NCI-H526 treated with DMSO at 0.1 percent for 48 hours (cell line): ENCODE data around the gene RAD18.

Experiments used
- DNase-seq: peaks from one replicate; lab custom pipeline; 2025; lab: John Stamatoyannopoulos, UW

RAD18 gene

DNA sequence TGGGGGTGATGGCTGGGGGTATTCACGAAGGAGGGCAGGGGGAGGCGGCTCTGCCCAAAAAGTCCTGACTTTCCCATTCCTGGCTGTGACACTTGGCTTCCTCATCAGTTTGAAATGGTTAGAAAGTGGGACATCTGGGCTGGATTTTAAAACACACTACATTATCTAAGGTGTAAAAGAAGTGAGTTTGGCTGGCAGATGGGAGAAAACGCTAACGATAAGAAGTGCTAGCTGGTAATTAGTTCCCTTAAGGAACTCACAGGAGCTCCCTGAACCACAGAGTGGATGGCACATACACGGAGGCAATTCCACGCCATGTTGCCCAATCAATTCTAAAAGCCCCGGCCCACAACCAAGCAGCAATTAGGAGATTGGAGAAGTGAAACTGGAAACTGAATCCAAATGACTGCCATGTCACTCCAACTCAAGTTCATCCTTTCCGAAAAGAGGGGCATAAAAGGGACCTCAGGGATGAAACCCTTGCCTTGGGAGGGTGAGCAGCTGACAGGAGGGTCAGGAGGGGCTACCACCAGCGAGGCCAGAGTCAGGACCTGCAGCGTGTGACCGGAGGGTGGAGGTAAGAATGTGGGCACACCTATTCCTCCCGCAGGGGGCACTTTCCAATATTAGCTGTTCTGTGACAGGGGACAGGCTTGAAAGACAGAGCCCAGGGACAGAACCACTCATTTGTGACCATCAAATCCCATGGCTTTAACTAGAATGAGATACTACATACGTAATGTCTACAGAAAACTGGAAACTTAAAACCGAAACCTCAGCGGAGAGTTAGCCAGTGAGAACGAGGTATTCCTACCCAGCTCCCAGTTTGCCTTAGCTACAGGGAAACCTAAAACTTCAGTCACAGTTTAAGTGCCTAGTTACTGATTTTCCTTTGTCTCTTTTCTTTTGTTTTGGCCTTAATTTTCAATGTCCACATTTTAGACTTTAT lies 98.6 kb downstream of the RAD18 start:
- no peak for DNase-seq

DNA sequence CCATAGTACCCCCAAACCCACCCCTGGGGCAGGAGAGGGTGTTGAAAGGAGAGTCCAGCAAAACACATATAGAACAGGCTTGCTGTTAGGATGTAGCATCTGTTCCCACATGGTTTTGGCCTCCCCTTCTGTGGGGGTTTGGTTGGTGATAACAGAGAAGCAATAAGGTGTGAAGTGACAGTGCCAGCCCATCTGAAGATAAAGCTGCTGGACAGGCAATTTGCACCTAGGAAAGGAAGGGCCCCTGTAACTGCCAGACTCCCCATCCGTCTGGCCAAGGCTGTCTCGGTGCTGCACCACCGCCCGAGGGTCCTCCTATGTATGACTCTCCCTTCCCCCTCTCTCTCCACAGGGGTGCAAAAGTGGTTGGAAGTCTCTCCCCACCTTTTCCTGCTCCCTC lies 99.4 kb downstream of the RAD18 start:
- no peak for DNase-seq

DNA sequence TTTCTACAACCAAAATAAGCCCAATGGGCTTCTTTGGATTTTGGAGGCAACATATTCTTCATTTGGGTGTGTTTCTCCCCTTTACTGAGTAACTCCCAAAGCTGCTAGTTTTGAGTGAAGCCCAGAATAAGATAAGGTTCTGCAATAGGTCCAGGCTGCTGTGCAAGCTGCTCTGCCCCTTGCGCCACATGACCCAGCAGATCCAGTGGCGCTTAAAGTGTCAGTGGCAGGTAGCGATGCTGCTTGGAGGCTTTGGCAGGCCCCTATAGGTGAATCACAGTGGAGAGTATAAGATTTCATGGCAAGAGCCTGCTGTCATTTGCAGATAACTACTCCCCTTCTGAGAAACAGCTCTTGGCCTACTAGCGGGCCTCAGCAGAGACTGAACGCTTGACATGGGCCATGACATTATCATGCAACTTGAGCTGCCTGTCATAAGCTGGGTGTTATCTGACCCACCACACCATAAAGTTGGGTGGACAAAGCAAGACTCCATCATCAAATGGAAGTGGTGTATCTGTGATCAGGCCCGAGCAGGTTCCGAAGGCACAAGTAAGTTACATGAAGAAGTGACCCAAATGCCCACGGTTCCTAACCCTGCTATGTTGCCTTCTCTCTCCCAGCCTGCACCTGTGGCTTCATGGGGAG lies 105.4 kb downstream of the RAD18 start:
- no peak for DNase-seq

DNA sequence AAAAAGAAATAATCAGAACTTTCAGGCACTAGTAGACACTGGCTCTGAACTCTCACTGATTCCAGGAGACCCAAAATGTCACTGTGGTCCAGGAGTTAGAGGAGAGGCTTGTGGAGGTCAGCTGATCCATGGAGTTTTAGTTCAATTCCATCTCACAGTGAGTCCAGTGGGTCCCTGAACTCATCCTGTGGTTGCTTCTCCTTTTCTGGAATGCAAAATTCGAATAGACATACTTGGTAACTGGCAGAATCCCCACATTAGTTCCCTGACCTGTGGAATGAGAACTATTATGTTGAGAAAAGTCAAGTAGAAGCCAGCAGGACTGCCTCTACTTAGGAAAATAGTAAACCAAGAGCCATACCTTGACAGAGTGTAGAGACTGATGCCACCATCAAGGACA lies 106.6 kb downstream of the RAD18 start:
- no peak for DNase-seq

DNA sequence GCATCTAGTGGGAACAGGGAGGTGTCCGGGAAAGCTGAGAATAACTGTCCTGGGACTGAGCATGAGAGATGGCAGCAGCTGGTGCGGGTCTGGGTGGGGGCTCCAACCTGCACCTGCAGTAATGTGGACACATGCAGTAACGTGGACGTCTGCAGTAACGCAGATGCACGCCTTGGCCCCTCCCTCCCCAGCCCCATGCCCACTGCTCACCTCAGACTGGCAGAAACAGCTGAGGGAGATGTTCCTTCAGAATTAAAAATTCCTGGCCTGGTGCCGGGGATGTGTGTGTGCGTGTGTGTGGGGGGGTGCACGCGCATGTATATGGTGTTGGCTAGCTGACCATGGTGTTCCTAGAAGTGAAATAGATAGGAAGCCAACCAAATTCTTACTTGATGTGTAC lies 107.2 kb downstream of the RAD18 start:
- DNase-seq: no peak

DNA sequence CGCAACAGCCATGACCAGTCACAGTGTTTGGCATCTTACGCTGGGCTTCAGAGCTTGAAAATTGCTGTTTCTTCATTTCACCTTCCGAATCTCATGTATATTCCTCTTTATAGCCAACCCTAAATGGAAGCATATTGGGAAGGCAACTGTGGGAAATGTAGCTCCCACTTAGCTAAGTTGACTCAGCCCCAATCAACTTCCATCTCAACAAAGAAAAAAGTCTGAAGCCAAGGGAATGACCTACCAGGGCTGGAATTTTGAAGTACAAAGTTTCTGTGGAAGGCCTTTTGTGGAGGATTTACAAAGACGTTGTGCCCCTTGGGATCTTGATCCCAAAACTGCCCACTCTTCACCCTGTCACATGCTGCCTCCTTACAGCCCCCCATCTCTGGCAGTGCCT lies 108.6 kb downstream of the RAD18 start:
- no peak for DNase-seq

DNA sequence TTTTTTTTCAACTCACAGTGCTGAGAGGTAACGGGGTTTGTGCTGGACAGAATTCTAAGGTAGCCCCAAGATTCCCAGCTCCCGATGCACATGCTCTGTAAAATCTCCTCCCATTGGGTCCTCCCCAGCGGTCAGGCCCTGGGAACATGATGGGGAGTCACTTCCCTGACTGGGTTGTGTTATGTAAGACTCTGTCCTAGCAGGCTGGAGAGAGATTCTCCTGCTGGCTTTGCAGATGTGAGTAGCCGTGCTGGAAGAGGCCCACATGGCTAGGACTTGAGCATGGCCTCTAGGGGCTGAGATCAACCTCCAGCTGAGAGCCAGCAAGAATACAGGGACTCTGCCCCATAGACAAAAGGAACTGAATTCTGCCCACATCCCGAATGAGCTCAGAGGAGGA lies 110.2 kb downstream of the RAD18 start:
- DNase-seq: no peak

DNA sequence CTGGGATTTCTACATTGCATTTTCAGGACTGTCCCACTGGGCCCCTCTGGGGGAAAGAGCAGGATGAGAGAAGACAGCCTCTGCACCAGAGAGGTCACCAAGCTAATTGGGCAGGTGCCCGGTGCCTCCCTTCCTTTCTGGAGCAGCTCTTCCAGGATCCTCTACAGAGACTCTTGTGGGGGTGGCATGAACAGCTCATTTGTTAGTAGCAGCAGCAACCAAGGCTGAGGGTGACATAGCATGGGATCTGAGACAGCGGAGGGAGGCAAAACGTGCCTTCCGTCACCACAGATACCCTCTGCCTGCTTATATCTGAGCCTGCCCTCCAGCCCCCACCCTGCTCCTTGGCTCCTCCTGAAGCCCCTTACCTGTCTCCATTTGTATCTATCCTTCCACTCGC lies 110.8 kb downstream of the RAD18 start:
- no peak for DNase-seq

DNA sequence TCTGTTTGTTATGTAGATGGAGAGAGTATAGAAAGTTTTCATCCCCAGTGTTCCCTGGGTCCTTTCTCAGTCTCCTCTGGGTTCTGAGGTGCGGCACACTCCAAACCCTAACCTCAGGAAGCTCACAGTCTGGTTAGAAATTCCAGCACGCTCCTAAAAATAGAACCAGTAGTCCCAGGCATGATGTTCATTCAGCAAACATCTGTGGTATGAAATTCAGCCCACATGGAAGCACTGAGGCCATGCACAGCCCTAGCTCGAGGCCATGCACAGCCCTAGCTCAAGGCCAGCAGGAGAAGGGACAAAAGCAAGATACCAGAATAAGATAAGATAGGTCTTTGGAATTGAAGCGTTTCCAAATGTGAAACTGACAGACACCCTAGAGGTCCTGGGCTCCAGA lies 111.6 kb downstream of the RAD18 start:
- DNase-seq: no peak

DNA sequence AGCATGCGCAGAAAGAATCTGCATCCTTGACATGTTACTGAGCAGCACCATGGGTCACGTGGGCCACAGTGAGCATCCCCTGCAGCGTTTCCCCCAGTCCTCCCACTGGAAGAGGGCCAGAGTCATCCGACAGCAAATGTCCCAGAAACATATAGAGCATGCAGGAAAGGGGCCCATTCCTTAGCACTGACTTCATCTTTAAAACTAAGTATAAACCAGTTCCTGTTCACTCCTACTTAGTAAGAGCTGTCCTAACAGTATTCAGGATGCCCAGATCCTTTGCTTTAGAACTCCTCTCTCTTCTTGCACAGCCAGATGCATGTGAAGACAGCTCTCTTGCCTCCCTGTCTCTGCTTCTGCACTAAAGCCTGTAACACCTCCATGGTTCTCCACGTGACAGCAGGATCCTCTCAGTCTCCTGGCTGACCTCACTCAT lies 114.6 kb downstream of the RAD18 start:
- no peak for DNase-seq

DNA sequence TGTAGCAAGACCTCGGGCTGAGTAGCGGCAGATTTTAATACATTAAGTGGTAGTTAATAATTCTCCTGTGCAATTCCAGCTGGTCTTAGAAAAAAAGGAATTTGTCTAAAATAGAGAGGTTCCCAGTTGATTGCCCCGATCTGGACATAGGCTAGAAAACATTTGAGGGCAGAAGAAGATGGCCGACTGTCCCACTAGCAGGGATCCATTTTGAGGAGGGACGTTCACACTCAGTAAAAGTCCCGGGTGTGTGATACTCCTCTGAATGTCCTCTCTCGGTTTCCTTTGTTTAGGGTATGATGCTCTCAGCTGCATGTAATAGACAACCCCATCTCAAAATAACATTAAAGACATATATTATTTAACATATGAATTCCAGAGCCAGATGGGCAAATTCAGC lies 116.0 kb downstream of the RAD18 start:
- DNase-seq: no peak

DNA sequence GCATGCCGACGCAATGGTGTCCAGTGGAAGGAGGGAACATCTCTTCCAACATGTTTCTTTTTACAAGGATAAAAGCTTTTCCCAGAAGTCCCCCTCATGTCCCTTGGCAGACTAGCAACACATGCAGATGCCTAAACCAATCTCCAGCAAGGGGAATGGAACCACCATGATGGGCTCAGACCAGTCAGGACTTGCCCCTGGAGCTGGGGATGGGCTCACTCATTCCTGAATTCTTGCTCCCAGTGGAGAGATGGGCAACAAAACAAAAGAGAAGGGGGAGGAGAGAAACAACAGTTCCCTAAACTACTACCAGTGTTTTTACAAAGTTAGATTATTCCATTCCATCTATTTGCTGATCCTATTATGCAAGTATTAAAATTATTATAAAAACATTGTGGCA lies 117.1 kb downstream of the RAD18 start:
- no peak for DNase-seq

DNA sequence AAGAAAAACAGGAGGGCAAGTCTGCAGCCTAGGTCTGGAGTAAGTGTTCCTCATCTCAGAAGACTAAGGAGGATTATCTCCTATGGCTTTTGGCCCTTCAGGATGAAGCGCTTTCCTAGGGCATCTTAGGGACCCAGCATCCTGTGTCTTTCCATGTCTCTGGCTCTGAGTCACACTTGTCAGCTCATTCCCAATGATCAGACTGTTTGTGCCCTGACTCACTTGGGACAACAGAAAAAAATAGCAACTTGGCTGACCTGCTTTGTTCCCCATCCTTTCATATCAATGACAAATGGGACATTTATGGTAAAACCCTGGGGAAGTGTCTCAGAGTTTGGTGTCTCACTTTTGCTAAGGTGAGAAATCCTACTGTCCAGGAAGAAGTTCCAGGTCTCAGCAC lies 117.6 kb downstream of the RAD18 start:
- DNase-seq: no peak

DNA sequence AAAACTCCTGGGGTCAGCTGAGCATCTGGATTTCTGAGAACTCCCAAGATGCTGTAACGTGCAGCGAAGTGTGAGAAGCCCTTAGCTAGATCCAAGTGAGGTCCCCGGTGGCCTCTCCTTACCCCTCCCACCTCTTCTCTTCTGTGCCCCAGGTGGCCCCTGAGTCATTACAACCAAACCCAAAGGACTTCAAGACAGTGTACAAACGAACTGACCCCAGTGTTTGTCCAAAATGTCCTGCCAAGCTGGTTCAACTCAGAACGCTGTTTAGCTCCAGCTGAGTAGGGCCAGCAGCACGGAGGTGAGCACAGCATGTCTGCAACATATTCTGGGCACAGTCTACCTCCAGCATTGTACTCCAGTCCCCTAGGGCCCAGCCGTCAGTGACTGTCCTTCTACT lies 119.9 kb downstream of the RAD18 start:
- no peak for DNase-seq

DNA sequence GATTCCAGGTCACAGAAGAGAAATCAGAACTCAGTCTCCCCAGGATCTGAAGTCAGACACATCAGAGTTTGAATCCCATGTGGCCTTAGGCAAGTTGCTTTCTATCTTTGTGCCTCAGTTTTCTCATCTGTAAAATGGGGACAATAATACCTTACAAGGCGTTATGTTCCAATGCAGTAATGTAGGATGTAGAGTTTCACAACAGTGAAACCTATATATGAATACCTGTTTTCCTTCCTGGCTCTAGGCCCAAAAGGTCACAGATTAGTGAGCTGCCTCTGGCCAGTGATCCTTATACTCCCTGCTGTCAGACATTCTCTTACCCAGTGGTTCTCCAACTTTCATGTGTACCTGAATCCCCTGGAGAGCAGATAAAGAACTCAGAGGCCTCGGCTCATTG lies 121.0 kb downstream of the RAD18 start:
- no peak for DNase-seq

DNA sequence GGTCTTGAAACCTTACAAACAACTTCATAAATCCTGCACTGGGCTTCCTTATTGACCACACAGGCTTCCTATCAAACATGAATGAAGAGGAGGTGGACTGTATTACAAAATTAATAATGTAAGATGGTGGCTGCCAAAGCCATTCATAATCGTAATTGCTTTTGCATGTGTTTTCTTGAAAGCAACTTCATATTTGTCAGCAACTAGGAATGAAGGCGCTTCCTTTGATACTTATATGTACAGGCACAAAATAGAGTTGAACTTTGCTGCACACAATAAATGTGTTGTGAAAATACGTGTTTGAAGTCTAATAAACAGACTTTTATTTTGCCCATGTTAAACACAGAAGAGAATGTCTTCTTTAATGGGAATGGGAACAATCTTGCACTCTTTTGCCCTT lies 121.8 kb downstream of the RAD18 start:
- DNase-seq: no peak

DNA sequence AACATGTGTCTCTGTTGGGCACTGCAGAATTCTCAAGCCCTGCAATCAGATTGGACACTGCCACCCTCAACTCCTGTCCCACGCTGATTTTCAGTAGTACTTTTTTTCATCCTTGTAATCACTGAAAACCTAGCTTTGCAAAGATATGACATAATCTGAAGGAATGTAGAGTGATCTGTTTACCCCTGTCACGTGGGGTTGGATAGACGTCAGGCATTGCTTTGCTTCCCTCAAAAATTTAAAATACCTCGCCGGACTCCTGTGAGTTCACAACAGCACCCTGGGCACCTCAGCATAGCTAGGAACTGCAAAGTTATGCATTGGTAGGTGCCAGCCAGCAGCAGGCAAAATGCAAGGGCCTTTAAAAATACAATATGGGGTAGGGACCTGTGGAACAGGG lies 122.7 kb downstream of the RAD18 start:
- no peak for DNase-seq

DNA sequence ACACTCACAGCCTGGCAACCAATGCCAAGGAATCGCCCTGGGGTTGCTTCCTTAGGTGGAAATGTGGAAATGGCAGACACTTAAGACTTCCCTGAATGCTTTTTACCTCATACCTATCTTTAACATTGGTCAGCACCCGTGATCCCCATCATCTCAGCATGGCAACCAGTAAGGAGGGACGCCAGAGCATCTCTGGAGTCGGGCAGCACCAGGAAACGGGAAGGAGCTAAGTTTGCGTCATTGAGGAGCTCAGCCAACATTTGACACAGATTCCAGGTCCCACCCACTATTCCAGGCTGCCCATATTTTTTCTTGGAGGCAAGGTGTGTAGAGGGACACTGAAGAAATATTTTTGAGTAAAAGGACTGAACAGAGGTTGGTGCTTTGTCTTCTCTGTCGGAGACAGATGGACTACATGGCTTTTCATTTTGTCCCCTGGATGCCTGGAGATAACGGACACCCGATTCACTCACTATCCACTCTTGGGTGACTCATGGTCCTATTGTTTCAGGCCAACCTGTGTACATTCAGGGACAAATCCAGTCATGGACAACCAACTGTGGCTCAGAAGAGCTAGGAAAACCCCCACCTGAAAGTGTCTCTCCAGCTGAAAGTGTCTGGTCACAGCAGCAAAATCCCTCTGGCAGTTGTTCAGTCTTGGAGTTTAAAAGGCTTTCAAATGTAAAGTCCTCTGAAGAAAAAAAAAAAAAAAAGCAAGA lies 123.5 kb downstream of the RAD18 start:
- DNase-seq: no peak

DNA sequence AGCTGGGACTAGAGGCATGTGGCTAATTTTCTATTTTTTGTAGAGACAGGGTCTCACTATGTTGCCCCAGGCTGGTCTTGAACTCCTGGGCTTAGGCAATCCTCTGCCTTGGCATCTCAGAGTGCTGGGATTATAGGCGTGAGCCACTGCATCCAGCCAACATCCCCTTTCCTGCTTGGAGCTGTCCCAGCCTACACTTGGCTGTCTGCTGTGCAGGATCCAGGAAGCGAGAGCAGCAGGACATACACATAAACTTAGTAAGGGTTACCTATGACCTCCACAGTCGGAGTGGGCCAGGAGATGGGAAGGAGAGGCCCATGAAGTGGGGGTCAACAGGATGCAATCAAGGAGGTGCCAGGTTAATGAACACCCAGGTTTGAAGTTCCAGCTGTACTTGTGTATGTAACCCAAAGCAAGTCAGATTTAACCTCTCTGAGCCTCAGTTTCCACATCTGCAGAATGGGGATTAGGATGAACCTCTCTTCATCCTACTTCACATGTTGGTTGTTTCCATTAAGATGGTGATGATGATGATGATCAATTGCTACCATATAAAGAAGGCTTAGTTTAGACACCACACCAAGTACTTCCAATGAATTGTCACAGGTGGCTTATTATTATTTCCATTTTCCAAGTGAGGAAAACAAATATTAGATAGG lies 124.4 kb downstream of the RAD18 start:
- DNase-seq: no peak

DNA sequence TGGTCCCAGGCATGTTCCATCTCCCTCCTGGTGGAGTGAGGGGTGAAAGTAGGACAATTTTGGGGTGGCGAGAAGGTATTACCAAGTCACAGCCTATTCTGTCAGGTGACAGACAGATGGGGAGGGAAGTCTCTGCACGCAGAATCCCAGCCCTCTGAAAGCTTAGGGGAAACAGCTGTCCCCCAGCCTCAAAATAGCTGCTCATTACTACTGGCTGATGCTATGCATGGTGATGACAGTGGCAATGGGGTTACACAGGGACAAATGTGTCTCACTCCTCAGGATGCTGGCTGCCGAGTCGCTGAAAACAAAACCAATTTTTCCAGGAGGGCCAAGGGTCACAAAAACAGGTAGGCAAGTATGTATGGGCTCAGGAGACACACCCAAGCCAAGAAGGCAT lies 125.0 kb downstream of the RAD18 start:
- no peak for DNase-seq

DNA sequence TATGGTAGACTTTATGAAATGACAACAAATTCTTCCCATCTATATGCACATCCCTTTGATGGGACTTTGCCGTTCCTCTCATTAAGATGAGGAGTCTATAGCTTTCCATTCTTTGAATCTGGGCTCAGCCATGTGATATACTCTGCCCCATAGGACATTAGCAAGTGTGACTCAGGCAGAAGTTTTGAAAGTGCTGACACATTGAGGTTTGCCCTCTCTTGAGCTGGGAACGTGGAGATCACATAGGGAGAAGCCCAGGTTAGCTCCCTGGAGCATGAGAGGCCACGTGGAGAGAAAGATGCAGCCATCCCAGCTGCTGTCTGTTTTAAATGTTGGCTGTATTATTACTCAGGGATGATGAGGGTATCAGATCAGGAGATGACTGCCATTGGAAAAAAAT lies 126.1 kb downstream of the RAD18 start:
- DNase-seq: no peak

DNA sequence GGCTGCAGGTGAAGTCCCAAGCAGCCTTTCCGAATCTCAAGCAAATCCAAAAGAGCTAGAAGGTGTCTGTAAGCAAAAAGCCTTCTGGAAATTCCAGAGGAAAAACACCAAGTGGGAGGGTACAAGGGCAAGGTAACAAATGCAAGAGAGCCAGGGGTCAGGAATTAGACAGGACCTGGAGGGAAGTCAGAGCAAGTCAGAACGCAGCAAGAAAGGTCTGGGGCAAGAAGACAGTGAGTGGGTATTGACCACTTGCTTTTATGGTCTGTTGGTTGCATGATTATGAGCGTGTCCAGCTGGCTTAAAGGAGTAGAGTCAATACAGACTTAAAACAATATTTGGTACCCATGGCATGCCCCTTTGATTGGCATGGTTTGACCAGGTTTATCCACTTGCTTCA lies 127.2 kb downstream of the RAD18 start:
- DNase-seq: no peak
